ENCODE measurements around the gene COMMD3.

Gene COMMD3

DNA sequence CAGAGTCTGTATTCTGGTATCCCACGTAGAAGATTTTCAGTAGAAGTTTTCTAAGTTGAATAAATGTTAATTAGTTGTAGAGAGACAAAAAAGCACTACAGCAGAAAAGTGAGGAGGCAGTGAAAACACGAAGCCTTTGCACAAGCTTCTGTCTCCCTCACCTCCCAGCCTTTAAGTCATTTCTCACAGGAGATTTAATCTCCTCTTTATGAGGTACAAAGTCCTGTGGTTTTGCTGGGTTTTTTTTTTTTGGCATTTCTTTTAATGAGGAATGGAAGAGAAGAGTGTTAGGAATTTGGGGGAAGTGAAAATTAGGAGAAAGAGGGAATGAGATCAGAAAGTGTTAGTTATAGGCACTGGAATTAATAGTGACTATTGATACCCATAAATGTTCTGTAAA is 50.6 kb downstream of the COMMD3 start:
- no peak for DNase-seq (ENCODE audit: low read depth)

- no peak for DNase-seq (ENCODE audit: low read depth)
These were observed 51.3 kb downstream of the COMMD3 start for GRCh38 chr10:22367471-22367870.

DNA sequence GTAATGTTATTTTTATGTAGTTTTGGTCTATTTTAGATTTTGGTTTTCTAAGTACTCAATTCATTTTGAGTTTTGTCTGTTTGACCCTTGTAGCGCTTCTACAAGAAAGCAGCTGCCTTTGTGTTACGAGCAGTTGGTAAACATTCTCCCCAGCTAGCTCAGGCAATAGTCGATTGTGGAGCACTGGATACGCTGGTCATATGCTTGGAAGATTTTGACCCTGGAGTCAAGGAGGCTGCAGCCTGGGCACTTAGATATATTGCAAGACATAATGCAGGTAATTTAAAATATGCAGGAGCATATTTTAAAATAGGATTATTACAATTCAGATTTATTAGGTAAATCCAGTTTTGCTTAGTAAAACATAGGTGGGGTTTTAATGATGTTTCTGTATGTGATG is 52.2 kb downstream of the COMMD3 start:
- DNase-seq (ENCODE audit: low read depth) = no peak

GRCh38 chr10:22368981-22369380 is 52.8 kb downstream of the COMMD3 start:
- DNase-seq (ENCODE audit: low read depth) = no peak

GRCh38 chr10:22369434-22370072 is 53.4 kb downstream of the COMMD3 start:
- DNase-seq (ENCODE audit: low read depth) = no peak
